HepG2 (cell line): ENCODE measurements around the gene ADAMTS2. TPM values are rescaled to one million over a fixed set of nuclear protein-coding genes. Genes with fewer than 3 reads are reported as not detected.

Source experiments
- ATAC-seq: fragments of 200-7000 bp; cut with Tn5 transposase; 3 replicates; pipeline ENCODE4 v1.9.1; 2020; ENCODE audit warnings: mild to moderate bottlenecking, moderate library complexity
- BruUV-seq: library from RNA; stranded (reverse); fragments of 400-500 nt; replicated peaks from 2 replicates; lab custom pipeline; 2021; lab: Mats Ljungman, UMichigan
- CTCF ChIA-PET: fragments of 300-600 bp; formaldehyde crosslinking; extraction: SDS; loops from one replicate; lab custom pipeline; 2021; ENCODE audit warnings: low total read pairs, inconsistent platforms, low intra/inter-chr PET ratio; lab: Yijun Ruan, JAX
- POLR2A ChIA-PET: fragments of 350-600 bp; sonication (Branson Sonifier 250); formaldehyde crosslinking; loops from one replicate; lab custom pipeline; 2020; ENCODE audit warnings: antibody characterized with exemption, inconsistent platforms; lab: Yijun Ruan, JAX
- DNase-seq: peaks from one replicate; pipeline ENCODE4 v3.0.0-alpha.2; 2015; ENCODE audit warnings: low spot score
- FAIRE-seq: peaks from 3 replicates; lab custom pipeline; 2011; peaks lifted over from hg19 to GRCh38; lab: Jason Lieb, UNC
- H2AFZ ChIP-seq: one replicate; pipeline ENCODE4 v1.6.1; 2011; ENCODE audit warnings: low read length, inconsistent platforms
- H3K27ac ChIP-seq: fragments of 300-600 bp; 3 replicates; pipeline ENCODE4 v1.8.0; 2011; ENCODE audit warnings: mixed run types, mild to moderate bottlenecking, mixed read lengths, low read length, inconsistent platforms; ENCODE audit not compliant: insufficient read depth; ENCODE audit errors: extremely low read length
- H3K27me3 ChIP-seq, 2 experiments: fragments of 200-600 bp in 1 of 2; 2 replicates in 1 of 2; 3 replicates in 1 of 2; pipeline versions ENCODE4 v1.6.0 to v1.8.0; 2011; ENCODE audit warnings: low read length in 2 of 2, mild to moderate bottlenecking in 2 of 2, moderate library complexity in 2 of 2, inconsistent platforms in 1 of 2; ENCODE audit not compliant: insufficient read depth in 2 of 2, control insufficient read depth in 1 of 2
- H3K36me3 ChIP-seq, 2 experiments: fragments of 200-600 bp in 1 of 2; replicated peaks in 1 of 2; 2 replicates in 1 of 2; 3 replicates in 1 of 2; pipeline versions ENCODE4 v1.5.1 to v1.8.0; 2011; ENCODE audit warnings: low read length in 2 of 2, inconsistent platforms in 1 of 2; ENCODE audit not compliant: insufficient read depth in 2 of 2, control insufficient read depth in 1 of 2
- H3K4me1 ChIP-seq: 2 replicates; pipeline ENCODE4 v1.5.1; 2012; ENCODE audit warnings: low read length, inconsistent platforms; ENCODE audit not compliant: insufficient read depth
- H3K4me2 ChIP-seq: 2 replicates; pipeline ENCODE4 v1.6.0; 2011; ENCODE audit warnings: low read depth, low read length, inconsistent platforms
- H3K4me3 ChIP-seq, 3 experiments: fragments of 200-600 bp in 1 of 3; sonication (generic), shearing (Covaris generic) in 1 of 3; replicated peaks in 1 of 3; 2 replicates each; pipeline ENCODE4 v1.5.1; 2011 to 2016; ENCODE audit warnings: low read length in 3 of 3, inconsistent platforms in 2 of 3, low read depth in 2 of 3, mild to moderate bottlenecking in 2 of 3, control low read depth in 1 of 3, mixed read lengths in 1 of 3; ENCODE audit not compliant: insufficient read depth in 1 of 3
- H3K79me2 ChIP-seq: one replicate; pipeline ENCODE4 v1.6.1; 2011; ENCODE audit warnings: low read length, inconsistent platforms; ENCODE audit not compliant: insufficient read depth
- H3K9ac ChIP-seq: 2 replicates; pipeline ENCODE4 v1.6.0; 2011; ENCODE audit warnings: mild to moderate bottlenecking, low read depth, low read length, inconsistent platforms; ENCODE audit not compliant: insufficient read depth
- H3K9me3 ChIP-seq: 2 replicates; pipeline ENCODE4 v1.5.1; 2012; ENCODE audit warnings: mild to moderate bottlenecking, low read length
- H4K20me1 ChIP-seq: 2 replicates; pipeline ENCODE4 v1.6.0; 2011; ENCODE audit warnings: inconsistent platforms, mild to moderate bottlenecking, low read length, moderate library complexity; ENCODE audit not compliant: insufficient read depth
- ELF1 ChIP-seq: sonication (generic); formaldehyde crosslinking; IDR thresholded peaks from 2 replicates; pipeline ENCODE4 v1.4.0; 2020; ENCODE audit warnings: missing genetic modification reagents
- HNF1A ChIP-seq, 2 experiments: sonication (generic) in 1 of 2; formaldehyde crosslinking in 1 of 2; IDR thresholded peaks; 2 replicates each; pipeline versions ENCODE4 v1.4.0 to v1.6.1; 2016 to 2020; ENCODE audit warnings: borderline replicate concordance in 1 of 2, low read depth in 1 of 2, mild to moderate bottlenecking in 1 of 2, missing genetic modification reagents in 1 of 2
- JUN ChIP-seq: sonication (generic); formaldehyde crosslinking; IDR thresholded peaks from 2 replicates; pipeline ENCODE4 v1.4.0; 2020; ENCODE audit warnings: mild to moderate bottlenecking, missing genetic modification reagents
- MIXL1 ChIP-seq: IDR thresholded peaks from 2 replicates; pipeline ENCODE4 v1.6.1; 2016
- NR3C1 ChIP-seq: sonication (generic); formaldehyde crosslinking; IDR thresholded peaks from 2 replicates; pipeline ENCODE4 v1.4.0; 2020; ENCODE audit warnings: missing genetic modification reagents
- NRL ChIP-seq: sonication (generic); formaldehyde crosslinking; IDR thresholded peaks from 2 replicates; pipeline ENCODE4 v1.5.0; 2020; ENCODE audit warnings: missing genetic modification reagents, mild to moderate bottlenecking, moderate library complexity, borderline replicate concordance
- ZNF101 ChIP-seq: sonication (generic); formaldehyde crosslinking; IDR thresholded peaks from 2 replicates; pipeline ENCODE4 v1.4.0; 2020; ENCODE audit warnings: mild to moderate bottlenecking, low read depth, missing genetic modification reagents, borderline replicate concordance
- ZNF232 ChIP-seq: sonication (generic); formaldehyde crosslinking; IDR thresholded peaks from 2 replicates; pipeline ENCODE4 v1.4.0; 2020; ENCODE audit warnings: missing genetic modification reagents, borderline replicate concordance
- ZNF24 ChIP-seq: fragments of 450-650 bp; IDR thresholded peaks from 2 replicates; pipeline ENCODE4 v1.6.1; 2017; ENCODE audit warnings: antibody characterized with exemption, mild to moderate bottlenecking
- ZNF292 ChIP-seq: sonication (generic); formaldehyde crosslinking; IDR thresholded peaks from 2 replicates; pipeline ENCODE4 v1.8.1; 2022; ENCODE audit warnings: mild to moderate bottlenecking, low read depth, missing genetic modification reagents, borderline replicate concordance
- ZNF672 ChIP-seq: sonication (generic); formaldehyde crosslinking; IDR thresholded peaks from 2 replicates; pipeline ENCODE4 v1.8.1; 2022; ENCODE audit warnings: missing genetic modification reagents
- ZNF770 ChIP-seq: sonication (generic); formaldehyde crosslinking; IDR thresholded peaks from 2 replicates; pipeline ENCODE4 v1.5.0; 2020; ENCODE audit warnings: mild to moderate bottlenecking, missing genetic modification reagents
- ZNF878 ChIP-seq: sonication (generic); formaldehyde crosslinking; IDR thresholded peaks from 2 replicates; pipeline ENCODE4 v1.8.1; 2023; ENCODE audit warnings: mild to moderate bottlenecking, missing genetic modification reagents, moderate library complexity
- WGBS: methylation state at CpG from one replicate; pipeline ENCODE4 v1.1.6; 2017; ENCODE audit warnings: low lambda C conversion rate; 5-methylcytosine and 5-hydroxymethylcytosine counted together
- in situ Hi-C: cut with HindIII; loops from 2 replicates; pipeline ENCODE4 v1.10.0; 2017; ENCODE audit warnings: low pct_unique_long_range_greater_than_20kb; ENCODE audit not compliant: extremely low pct_ligation_motif_present
- intact Hi-C: fragments of 100-400 bp; cut with micrococcal nuclease; formaldehyde crosslinking; loops from one replicate; pipeline ENCODE4 v1.10.0; 2022; ENCODE audit not compliant: unreplicated experiment
- polyA plus RNA-seq, 8 experiments: library from polyadenylated mRNA; depleted of rRNA in 3 of 8; stranded (reverse) in 7 of 8; unstranded in 1 of 8; fragments of >200 nt; fragmentation: Illumina TruSeq in 4 of 8; extraction: Trizol in 4 of 8; gene quantifications; 2 replicates each; pipeline versions ENCODE4 v1.2.1 to v1.2.3, GENCODE V29; 2011 to 2016; ENCODE audit warnings: low read depth in 4 of 8, missing spikeins in 1 of 8, mixed read lengths in 1 of 8; ENCODE audit not compliant: insufficient read depth in 1 of 8
- total RNA-seq, 5 experiments: library from RNA; depleted of rRNA; stranded (reverse); fragments of >200 nt; fragmentation: Illumina TruSeq; extraction: Trizol; gene quantifications; 2 replicates each; pipeline ENCODE4 v1.2.3, GENCODE V29; 2016; ENCODE audit warnings: low read depth in 1 of 5

Gene ADAMTS2
- total and polyA plus RNA-seq, 2 of the 13 experiments (the other 11 are each of a cell fraction or from before 2014, with no cell fraction given), result 0.24 to 3.5 TPM

- CTCF ChIA-PET, result no interaction called here
- no peaks in the 10 kb centered on the region for H3K36me3 ChIP-seq
- no peaks in the 10 kb centered on the region for H3K4me1 ChIP-seq
- FAIRE-seq (no peak), ATAC-seq (no peak), DNase-seq (no peak)
- H2AFZ ChIP-seq, result no peak overlapping the region
- no peaks in the 10 kb centered on the region for H3K79me2 ChIP-seq
- WGBS, result 19% methylated on average over 10 of the region's 10 CpGs
- H4K20me1 ChIP-seq, result no peaks in the 10 kb centered on the region
- no peak overlapping the region for H3K4me2 ChIP-seq
- peaks cover 16 to 76% of the 10 kb centered on the region in 2 experiments for H3K27me3 ChIP-seq
- no peak for TF ChIP-seq NRL (CRISPR knock-in tag)
- no peak overlapping the region for H3K27ac ChIP-seq
- intact Hi-C loops (no loop called here), in situ Hi-C loops (no loop called here)
- H3K9me3 ChIP-seq, result no peaks in the 10 kb centered on the region
- H3K4me3 ChIP-seq, result no peak overlapping the region
- BruUV-seq, result no TSS peak
- H3K9ac ChIP-seq, result no peak overlapping the region
- POLR2A ChIA-PET, result no interaction called here
These were observed 3.6 kb upstream of the ADAMTS2 start for GRCh38 chr5:179348843-179349242.

GRCh38 chr5:179348011-179348530 lies 2.8 kb upstream of the ADAMTS2 start:
- in situ Hi-C loops, result no loop called here
- no peak for FAIRE-seq
- BruUV-seq, result no TSS peak
- TF ChIP-seq ZNF232, result no peak
- TF ChIP-seq JUN (CRISPR knock-in tag), result no peak
- no peak for TF ChIP-seq ELF1 (CRISPR knock-in tag)
- TF ChIP-seq ZNF878, result no peak
- TF ChIP-seq ZNF672, result no peak
- TF ChIP-seq ZNF770 (CRISPR knock-in tag), result no peak
- no peak for TF ChIP-seq ZNF101 (CRISPR knock-in tag)
- TF ChIP-seq NR3C1 (CRISPR knock-in tag), result no peak
- TF ChIP-seq ZNF24, result no peak
- no peak for TF ChIP-seq HNF1A (IDR thresholded peaks at IDR 0.05; ENCODE audit: low read depth)
- no peak for TF ChIP-seq HNF1A (CRISPR knock-in tag; IDR thresholded peaks at IDR 0.05; ENCODE audit: borderline replicate concordance)
- TF ChIP-seq MIXL1 (CRISPR knock-in tag), result no peak
- no peak for TF ChIP-seq ZNF292 (CRISPR knock-in tag)

More at GRCh38 chr5:179348011-179348530, 2.8 kb upstream of the ADAMTS2 start:
- H3K27me3 ChIP-seq, result peaks cover 19 to 79% of the 10 kb centered on the region in 2 experiments
- no peak overlapping the region for H3K9ac ChIP-seq
- ATAC-seq, result no peak
- H3K79me2 ChIP-seq, result no peaks in the 10 kb centered on the region
- no peak overlapping the region for H2AFZ ChIP-seq
- H3K36me3 ChIP-seq, result no peaks in the 10 kb centered on the region
- 12% methylated on average over 12 of the region's 15 CpGs for WGBS
- no peaks in the 10 kb centered on the region for H4K20me1 ChIP-seq
- no peaks in the 10 kb centered on the region for H3K4me1 ChIP-seq
- ChIA-PET POLR2A (no interaction called here), CTCF (no interaction called here)
- intact Hi-C loops, result no loop called here
- no peak for DNase-seq
- H3K4me2 ChIP-seq, result no peak overlapping the region
- H3K27ac ChIP-seq, result no peak overlapping the region
- no peak overlapping the region for H3K4me3 ChIP-seq
- no peaks in the 10 kb centered on the region for H3K9me3 ChIP-seq
